OCI-LY1 (cell line): ENCODE measurements around the gene PPP5C.

Experiments
- CTCF ChIP-seq: fragments of 200-600 bp; sonication (generic), shearing (Covaris generic); IDR thresholded peaks from 2 replicates; pipeline ENCODE4 v1.5.1; 2017; ENCODE audit warnings: mild to moderate bottlenecking, antibody characterized with exemption, low read length, moderate library complexity, mixed read lengths
- EZH2 ChIP-seq: fragments of 200-600 bp; sonication (generic), shearing (Covaris generic); IDR thresholded peaks from 2 replicates; pipeline ENCODE4 v1.8.0; 2017; ENCODE audit warnings: borderline replicate concordance, mixed run types, mild to moderate bottlenecking, antibody characterized with exemption, low read length, moderate library complexity, mixed read lengths

GRCh38 chr19:46392837-46393236 is 46.0 kb downstream of the PPP5C start:
- TF ChIP-seq CTCF (no peak), EZH2 (no peak)
